ENCODE data around the gene RPL18A. TPM values are rescaled to one million over a fixed set of nuclear protein-coding genes. Genes with fewer than 3 reads are reported as not detected.

The RPL18A gene
- total RNA-seq, 1 experiment from 2014 or later, result 2,241 TPM

DNA sequence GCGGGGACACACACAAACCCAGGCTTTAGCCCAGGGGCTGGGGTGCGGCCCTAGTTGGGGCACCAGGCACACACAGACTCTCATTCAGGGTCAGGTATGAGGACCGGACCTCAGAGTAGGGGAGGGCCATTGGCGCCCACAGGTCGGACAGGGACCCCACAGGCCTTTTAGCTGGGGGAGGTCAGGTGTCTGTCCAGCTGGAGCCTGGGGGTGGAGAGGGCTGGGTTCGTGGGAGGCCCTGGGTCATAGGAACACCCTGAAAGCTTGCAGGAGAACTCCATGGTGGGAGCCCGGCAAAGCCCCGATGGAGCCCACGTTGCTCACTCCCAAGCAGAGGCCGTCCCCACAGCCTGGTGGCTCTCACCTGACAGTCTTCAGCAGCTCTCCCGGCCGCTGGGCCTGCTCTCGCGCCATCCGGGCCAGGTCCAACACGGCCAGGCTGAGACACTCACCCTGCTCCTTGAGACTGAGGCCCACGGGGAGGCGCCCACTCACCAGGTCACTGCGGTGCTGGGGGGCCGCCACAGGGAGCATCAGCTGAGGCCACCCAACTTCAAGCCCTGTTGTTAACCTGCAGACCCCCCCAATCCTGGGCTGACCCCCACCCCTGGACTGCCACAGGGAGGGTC is 16.9 kb upstream of the RPL18A start:
- Histone ChIP-seq H3K9me2 (replicated peaks; ENCODE audit: low read length) (no peaks in the 10 kb centered on the region), H3K4me2 (ENCODE audit: low read length) (peak overlapping the region; percentile 99), H3K4me3 (ENCODE audit: low read length) (peak overlapping the region; percentile 76), H3K4me1 (ENCODE audit: insufficient read depth, low read length) (peaks cover 19% of the 10 kb centered on the region), H3F3A (ENCODE audit: low read length, unreplicated experiment) (no peaks in the 10 kb centered on the region), H3K36me3 (ENCODE audit: low read depth, low read length) (no peaks in the 10 kb centered on the region), H3K9ac (ENCODE audit: low read length) (peak overlapping the region; percentile 94), H3K27ac (ENCODE audit: low read length) (peak overlapping the region; percentile 51), H4K20me1 (ENCODE audit: low read length) (no peaks in the 10 kb centered on the region), H3K79me2 (ENCODE audit: low read length) (peaks cover 14% of the 10 kb centered on the region), H2AFZ (ENCODE audit: low read length) (peak overlapping the region; percentile 87), H3K9me3 (ENCODE audit: low read length) (no peaks in the 10 kb centered on the region), H3K27me3 (ENCODE audit: low read length) (no peaks in the 10 kb centered on the region)
- TSS peak; percentile 84 for BruUV-seq (replicated peaks)
- intact Hi-C loops (cut with micrococcal nuclease), result loop anchor here (5.0 kb wide), 1 partner anchor 225 kb away; no protein-coding TSS in a partner anchor
- DNase-seq, result no peak
- CTCF ChIA-PET, result interaction anchor here (0.6 to 0.7 kb wide), 2 partner anchors 16 to 347 kb away, joined by 7 to 11 read pairs; no protein-coding TSS in a partner anchor
- no peak for TF ChIP-seq EZH2 (IDR thresholded peaks at IDR 0.05; ENCODE audit: low read length, unreplicated experiment)
- TF ChIP-seq, protein P1, sequence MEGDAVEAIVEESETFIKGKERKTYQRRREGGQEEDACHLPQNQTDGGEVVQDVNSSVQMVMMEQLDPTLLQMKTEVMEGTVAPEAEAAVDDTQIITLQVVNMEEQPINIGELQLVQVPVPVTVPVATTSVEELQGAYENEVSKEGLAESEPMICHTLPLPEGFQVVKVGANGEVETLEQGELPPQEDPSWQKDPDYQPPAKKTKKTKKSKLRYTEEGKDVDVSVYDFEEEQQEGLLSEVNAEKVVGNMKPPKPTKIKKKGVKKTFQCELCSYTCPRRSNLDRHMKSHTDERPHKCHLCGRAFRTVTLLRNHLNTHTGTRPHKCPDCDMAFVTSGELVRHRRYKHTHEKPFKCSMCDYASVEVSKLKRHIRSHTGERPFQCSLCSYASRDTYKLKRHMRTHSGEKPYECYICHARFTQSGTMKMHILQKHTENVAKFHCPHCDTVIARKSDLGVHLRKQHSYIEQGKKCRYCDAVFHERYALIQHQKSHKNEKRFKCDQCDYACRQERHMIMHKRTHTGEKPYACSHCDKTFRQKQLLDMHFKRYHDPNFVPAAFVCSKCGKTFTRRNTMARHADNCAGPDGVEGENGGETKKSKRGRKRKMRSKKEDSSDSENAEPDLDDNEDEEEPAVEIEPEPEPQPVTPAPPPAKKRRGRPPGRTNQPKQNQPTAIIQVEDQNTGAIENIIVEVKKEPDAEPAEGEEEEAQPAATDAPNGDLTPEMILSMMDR (conservative IDR thresholded peaks at IDR 0.05; ENCODE audit: low read depth, low read length), result no peak
- no peak for TF ChIP-seq EZH2phosphoT487 (IDR thresholded peaks at IDR 0.05; ENCODE audit: borderline replicate concordance, low read length)
- no peak; the same call in 1 of the 2 replicates for ATAC-seq
- POLR2A ChIA-PET (ENCODE audit: unreplicated experiment), result interaction anchor here (0.8 to 1.7 kb wide), 2 partner anchors 12 to 17 kb away, joined by 3 to 28 read pairs; partner anchors contain the start of gene RPL18A

DNA sequence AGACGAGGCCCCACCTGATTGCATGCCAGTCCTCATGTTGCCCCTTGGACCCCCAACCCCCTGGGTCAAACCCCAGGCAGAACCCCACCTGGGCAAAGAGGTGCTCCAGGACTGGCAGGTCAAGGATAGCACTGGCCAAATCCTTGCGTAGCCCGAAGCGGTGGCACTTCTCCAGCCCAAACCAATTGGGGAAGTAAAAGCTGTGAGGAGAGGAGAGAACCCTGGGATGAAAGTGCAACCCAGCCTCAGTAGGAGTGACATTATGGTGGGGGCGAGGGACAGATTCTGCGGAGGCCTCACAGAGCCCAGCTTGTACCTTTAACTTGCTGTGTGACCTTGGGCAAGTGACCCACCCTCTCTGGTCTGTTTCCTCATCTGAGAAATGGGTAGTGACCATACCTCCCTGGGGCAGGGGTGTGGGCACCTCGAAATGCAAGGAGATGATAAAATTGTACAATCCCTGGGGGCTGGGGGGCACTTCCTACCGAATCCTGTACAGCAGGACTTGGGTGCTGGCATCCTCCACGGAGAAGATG is 16.4 kb upstream of the RPL18A start:
- ATAC-seq (no peak), DNase-seq (no peak)
- H3F3A ChIP-seq (ENCODE audit: low read length, unreplicated experiment), result no peaks in the 10 kb centered on the region
- H4K20me1 ChIP-seq (ENCODE audit: low read length), result no peaks in the 10 kb centered on the region
- peaks cover 14% of the 10 kb centered on the region for H3K79me2 ChIP-seq (ENCODE audit: low read length)
- H3K27ac ChIP-seq (ENCODE audit: low read length), result no peak overlapping the region
- H3K4me1 ChIP-seq (ENCODE audit: insufficient read depth, low read length), result peaks cover 19% of the 10 kb centered on the region
- no peaks in the 10 kb centered on the region for H3K9me3 ChIP-seq (ENCODE audit: low read length)
- H2AFZ ChIP-seq (ENCODE audit: low read length), result no peak overlapping the region
- TF ChIP-seq EZH2phosphoT487 (IDR thresholded peaks at IDR 0.05; ENCODE audit: borderline replicate concordance, low read length) (no peak), EZH2 (IDR thresholded peaks at IDR 0.05; ENCODE audit: low read length, unreplicated experiment) (no peak)
- TF ChIP-seq, protein P1 (conservative IDR thresholded peaks at IDR 0.05; ENCODE audit: low read depth, low read length), result no peak
- no TSS peak for BruUV-seq (replicated peaks)
- H3K9ac ChIP-seq (ENCODE audit: low read length), result peak overlapping the region; percentile 94
- peak overlapping the region; percentile 99 for H3K4me2 ChIP-seq (ENCODE audit: low read length)
- ChIA-PET POLR2A (ENCODE audit: unreplicated experiment) (interaction anchor here (0.6 to 0.8 kb wide), 2 partner anchors 16 kb away, joined by 3 to 4 read pairs; partner anchors contain the start of gene RPL18A), CTCF (interaction anchor here (0.6 kb wide), 1 partner anchor 16 kb away, joined by 11 read pairs; no protein-coding TSS in a partner anchor)
- H3K27me3 ChIP-seq (ENCODE audit: low read length), result no peaks in the 10 kb centered on the region
- intact Hi-C loops (cut with micrococcal nuclease), result loop anchor here (5.0 kb wide), 1 partner anchor 226 kb away; no protein-coding TSS in a partner anchor
- H3K36me3 ChIP-seq (ENCODE audit: low read depth, low read length), result no peaks in the 10 kb centered on the region
- no peaks in the 10 kb centered on the region for H3K9me2 ChIP-seq (replicated peaks; ENCODE audit: low read length)
- H3K4me3 ChIP-seq (ENCODE audit: low read length), result peak overlapping the region; percentile 76

All from PC-3 (cell line).